Measurements from ENCODE around the gene SUMO3. TPM values are rescaled to one million over a fixed set of nuclear protein-coding genes. Genes with fewer than 3 reads are reported as not detected.

Gene SUMO3
- total and polyA plus RNA-seq, 2 of the 13 experiments (the other 11 are each of a cell fraction or from before 2014, with no cell fraction given) = 51.4 to 92.4 TPM

- H2AFZ ChIP-seq (ENCODE audit: low read length) = no peak within 1 kb of the TSS
- H3K9ac ChIP-seq (ENCODE audit: insufficient read depth, low read depth, low read length) = peak within 1 kb of the TSS; percentile 85
- TSS peak; percentile 69 for BruUV-seq (replicated peaks)
- in situ Hi-C loops (cut with HindIII; ENCODE audit: extremely low pct_ligation_motif_present, low pct_unique_long_range_greater_than_20kb) = loop anchor here (5.0 kb wide), 2 partner anchors 46 to 111 kb away; no protein-coding TSS in a partner anchor
- no peak for FAIRE-seq
- H3K9me3 ChIP-seq (ENCODE audit: low read length) = no peaks in the 10 kb centered on the region
- no peaks in the 10 kb centered on the region; a peak in 1 of 5 replicates for H3K27me3 ChIP-seq (ENCODE audit: control insufficient read depth in 1 of 2, insufficient read depth in 2 of 2, low read length in 2 of 2)
- POLR2A ChIA-PET = interaction anchor here (0.6 to 5.6 kb wide), 23 partner anchors 8 to 344 kb away, joined by 3 to 31 read pairs (median 4); partner anchors contain the start of genes PTTG1IP and SUMO3
- 2% methylated on average over 30 of the region's 97 CpGs for WGBS (ENCODE audit: low lambda C conversion rate)
- H3K36me3 ChIP-seq (replicated peaks in 1 of 2; ENCODE audit: control insufficient read depth in 1 of 2, insufficient read depth in 2 of 2, low read length in 2 of 2) = peaks cover 3 to 28% of the 10 kb centered on the region in 2 experiments; a peak in 4 of 5 replicates
- intact Hi-C loops (cut with micrococcal nuclease; ENCODE audit: unreplicated experiment) = loop anchor here (1.0 to 5.0 kb wide), 4 partner anchors 16 to 111 kb away; partner anchors contain the start of gene PTTG1IP
- peak; percentile 89 for ATAC-seq
- CTCF ChIA-PET (ENCODE audit: low intra/inter-chr PET ratio, low total read pairs) = interaction anchor here (1.7 kb wide), 1 partner anchor 44 kb away, joined by 4 read pairs; no protein-coding TSS in a partner anchor
- DNase-seq (ENCODE audit: low spot score) = peak; percentile 59
- peaks cover 49% of the 10 kb centered on the region for H3K79me2 ChIP-seq (ENCODE audit: insufficient read depth, low read length)
- H3K27ac ChIP-seq (ENCODE audit: extremely low read length, insufficient read depth, low read length) = peak within 1 kb of the TSS; percentile 88
- H3K4me2 ChIP-seq (ENCODE audit: low read depth, low read length) = peak within 1 kb of the TSS; percentile 99
- peaks cover 53% of the 10 kb centered on the region for H3K4me1 ChIP-seq (ENCODE audit: insufficient read depth, low read length)
- peak within 1 kb of the TSS; percentile 79 to 86 (median 80) for H3K4me3 ChIP-seq (replicated peaks in 1 of 3; ENCODE audit: insufficient read depth in 1 of 3, low read depth in 2 of 3, low read length in 3 of 3)
- peaks cover 14% of the 10 kb centered on the region for H4K20me1 ChIP-seq (ENCODE audit: insufficient read depth, low read length)
- TF ChIP-seq HOXD1 (CRISPR knock-in tag; IDR thresholded peaks at IDR 0.05) (peak; percentile 20; the same call in 1 of the 2 replicates), ZNF746 (CRISPR knock-in tag; IDR thresholded peaks at IDR 0.05) (peak; percentile 16; the same call in 1 of the 2 replicates), ZGPAT (CRISPR knock-in tag; IDR thresholded peaks at IDR 0.05) (peak; percentile 44; the same call in 1 of the 2 replicates), TARDBP (CRISPR knock-in tag; IDR thresholded peaks at IDR 0.05) (peak; percentile 33; the same call in 1 of the 2 replicates), ZFP91 (CRISPR knock-in tag; IDR thresholded peaks at IDR 0.05; ENCODE audit: borderline replicate concordance) (peak; percentile 82), MXI1 (IDR thresholded peaks at IDR 0.05; ENCODE audit: borderline replicate concordance, low read depth, low read length) (peak; percentile 95; the same call in 2 of the 3 replicates), CERS6 (CRISPR knock-in tag; IDR thresholded peaks at IDR 0.05) (no peak), ZNF205 (CRISPR knock-in tag; IDR thresholded peaks at IDR 0.05) (0 out of 2 replicates have a peak, but pooled peaks have one; percentile 47), ZNF256 (CRISPR knock-in tag; conservative IDR thresholded peaks at IDR 0.05) (no peak), ZMAT3 (CRISPR knock-in tag; conservative IDR thresholded peaks at IDR 0.05) (peak; percentile 93), ZFP37 (CRISPR knock-in tag; IDR thresholded peaks at IDR 0.05; ENCODE audit: borderline replicate concordance) (no peak), ZNF709 (CRISPR knock-in tag; IDR thresholded peaks at IDR 0.05) (peak; percentile 71; the same call in 1 of the 2 replicates), ELF4 (CRISPR knock-in tag; IDR thresholded peaks at IDR 0.05; ENCODE audit: borderline replicate concordance) (0 out of 2 replicates have a peak, but pooled peaks have one; percentile 36), MIXL1 (CRISPR knock-in tag; IDR thresholded peaks at IDR 0.05) (no peak), NCOR1 (IDR thresholded peaks at IDR 0.05; ENCODE audit: borderline replicate concordance, low read length) (no peak), BHLHE40 (IDR thresholded peaks at IDR 0.05; ENCODE audit: low read length) (peak; percentile 79)
Observed at GRCh38 chr21:44801468-44802395, 16.1 kb downstream of the SUMO3 start, which contains the start of gene UBE2G2. TSS of gene UBE2G2 (minus strand) at chr21:44801820. CDS start at chr21:44801748, 72 bp downstream.
